Activated T-helper 17 cell treated with anti-CD3 and anti-CD28 coated beads, Interleukin-2, amount 50 U/mL, for 72 hours (primary cell): ENCODE measurements around the gene RASSF5. TPM values are rescaled to one million over a fixed set of nuclear protein-coding genes. Genes with fewer than 3 reads are reported as not detected.

Experiments
- ATAC-seq: fragments of 150-1000 bp; cut with Tn5 transposase; replicated peaks from 2 replicates; pipeline ENCODE4 v1.10.0; 2021; ENCODE audit warnings: mild to moderate bottlenecking, moderate library complexity
- H3K27ac Mint-ChIP-seq: one replicate; pipeline ENCODE4 v1.8.0; 2022; ENCODE audit warnings: mixed read lengths
- H3K27me3 Mint-ChIP-seq: one replicate; pipeline ENCODE4 v1.8.0; 2022; ENCODE audit warnings: mixed read lengths
- H3K36me3 Mint-ChIP-seq: one replicate; pipeline ENCODE4 v1.8.0; 2022; ENCODE audit warnings: low read depth, mild to moderate bottlenecking, mixed read lengths
- H3K4me1 Mint-ChIP-seq: one replicate; pipeline ENCODE4 v1.8.0; 2022; ENCODE audit warnings: mixed read lengths
- H3K4me3 Mint-ChIP-seq: one replicate; pipeline ENCODE4 v1.8.0; 2022; ENCODE audit warnings: mild to moderate bottlenecking, mixed read lengths
- H3K9me3 Mint-ChIP-seq: one replicate; pipeline ENCODE4 v1.8.0; 2022; ENCODE audit warnings: mixed read lengths
- total RNA-seq, 2 donors: library from RNA; stranded (reverse); gene quantifications; one replicate each; pipeline ENCODE4 v1.2.3, GENCODE V29; 2022

Gene RASSF5
- total RNA-seq, 2 donors from 2014 or later = 162 to 227 TPM

GRCh38 chr1:206510371-206510770 lies 3.0 kb downstream of the RASSF5 start:
- ATAC-seq = no peak
- no peak overlapping the region for H3K27ac Mint-ChIP-seq
- H3K9me3 Mint-ChIP-seq = no peaks in the 10 kb centered on the region
- peaks cover 11% of the 10 kb centered on the region for H3K4me1 Mint-ChIP-seq
- H3K4me3 Mint-ChIP-seq = no peak overlapping the region
- H3K27me3 Mint-ChIP-seq = peaks cover 20% of the 10 kb centered on the region
- H3K36me3 Mint-ChIP-seq = no peaks in the 10 kb centered on the region

- Mint-ChIP-seq H3K36me3 (no peaks in the 10 kb centered on the region), H3K27me3 (peaks cover 20% of the 10 kb centered on the region), H3K4me1 (peaks cover 2% of the 10 kb centered on the region), H3K9me3 (no peaks in the 10 kb centered on the region), H3K27ac (no peak overlapping the region), H3K4me3 (no peak overlapping the region)
- ATAC-seq = no peak
Measured at GRCh38 chr1:206511362-206512057, 4.2 kb downstream of the RASSF5 start.

- Mint-ChIP-seq H3K27ac (no peak overlapping the region), H3K4me1 (no peaks in the 10 kb centered on the region), H3K36me3 (no peaks in the 10 kb centered on the region), H3K4me3 (no peak overlapping the region), H3K9me3 (no peaks in the 10 kb centered on the region), H3K27me3 (peaks cover 20% of the 10 kb centered on the region)
- no peak for ATAC-seq
Measured at GRCh38 chr1:206512058-206512850, 4.9 kb downstream of the RASSF5 start.

GRCh38 chr1:206512851-206513180 lies 5.5 kb downstream of the RASSF5 start:
- no peaks in the 10 kb centered on the region for H3K36me3 Mint-ChIP-seq
- H3K4me3 Mint-ChIP-seq = no peak overlapping the region
- H3K27me3 Mint-ChIP-seq = peaks cover 20% of the 10 kb centered on the region
- no peak for ATAC-seq
- H3K9me3 Mint-ChIP-seq = no peaks in the 10 kb centered on the region
- H3K27ac Mint-ChIP-seq = no peak overlapping the region
- H3K4me1 Mint-ChIP-seq = no peaks in the 10 kb centered on the region

- no peaks in the 10 kb centered on the region for H3K9me3 Mint-ChIP-seq
- no peak overlapping the region for H3K4me3 Mint-ChIP-seq
- H3K27me3 Mint-ChIP-seq = peaks cover 17% of the 10 kb centered on the region
- H3K36me3 Mint-ChIP-seq = no peaks in the 10 kb centered on the region
- no peaks in the 10 kb centered on the region for H3K4me1 Mint-ChIP-seq
- H3K27ac Mint-ChIP-seq = no peak overlapping the region
- ATAC-seq = no peak
Measured at GRCh38 chr1:206513312-206514111, 6.2 kb downstream of the RASSF5 start.

GRCh38 chr1:206514813-206515387 lies 7.6 kb downstream of the RASSF5 start:
- no peak for ATAC-seq

GRCh38 chr1:206516728-206516990 lies 9.3 kb downstream of the RASSF5 start:
- H3K4me3 Mint-ChIP-seq = no peak overlapping the region
- H3K27ac Mint-ChIP-seq = no peak overlapping the region
- no peaks in the 10 kb centered on the region for H3K4me1 Mint-ChIP-seq
- H3K36me3 Mint-ChIP-seq = no peaks in the 10 kb centered on the region
- ATAC-seq = no peak
- no peaks in the 10 kb centered on the region for H3K9me3 Mint-ChIP-seq
- no peaks in the 10 kb centered on the region for H3K27me3 Mint-ChIP-seq

More at GRCh38 chr1:206514813-206515387, 7.6 kb downstream of the RASSF5 start:
- H3K4me3 Mint-ChIP-seq = no peak overlapping the region
- H3K9me3 Mint-ChIP-seq = no peaks in the 10 kb centered on the region
- no peak overlapping the region for H3K27ac Mint-ChIP-seq
- no peaks in the 10 kb centered on the region for H3K36me3 Mint-ChIP-seq
- no peaks in the 10 kb centered on the region for H3K4me1 Mint-ChIP-seq
- peaks cover 3% of the 10 kb centered on the region for H3K27me3 Mint-ChIP-seq

- H3K9me3 Mint-ChIP-seq = no peaks in the 10 kb centered on the region
- H3K4me3 Mint-ChIP-seq = no peak overlapping the region
- no peaks in the 10 kb centered on the region for H3K27me3 Mint-ChIP-seq
- no peaks in the 10 kb centered on the region for H3K4me1 Mint-ChIP-seq
- ATAC-seq = no peak
- H3K36me3 Mint-ChIP-seq = no peaks in the 10 kb centered on the region
- no peak overlapping the region for H3K27ac Mint-ChIP-seq
Measured at GRCh38 chr1:206517784-206518183, 10.5 kb downstream of the RASSF5 start.

GRCh38 chr1:206518206-206518605 lies 10.9 kb downstream of the RASSF5 start:
- Mint-ChIP-seq H3K4me1 (no peaks in the 10 kb centered on the region), H3K36me3 (no peaks in the 10 kb centered on the region), H3K9me3 (no peaks in the 10 kb centered on the region), H3K27me3 (no peaks in the 10 kb centered on the region), H3K4me3 (no peak overlapping the region), H3K27ac (no peak overlapping the region)
- no peak for ATAC-seq

GRCh38 chr1:206518743-206519142 lies 11.4 kb downstream of the RASSF5 start:
- H3K4me3 Mint-ChIP-seq = no peak overlapping the region
- no peaks in the 10 kb centered on the region for H3K36me3 Mint-ChIP-seq
- H3K9me3 Mint-ChIP-seq = no peaks in the 10 kb centered on the region
- no peak for ATAC-seq
- no peaks in the 10 kb centered on the region for H3K27me3 Mint-ChIP-seq
- H3K4me1 Mint-ChIP-seq = no peaks in the 10 kb centered on the region
- no peak overlapping the region for H3K27ac Mint-ChIP-seq

GRCh38 chr1:206521127-206521526 lies 13.8 kb downstream of the RASSF5 start:
- no peak overlapping the region for H3K4me3 Mint-ChIP-seq
- no peaks in the 10 kb centered on the region for H3K4me1 Mint-ChIP-seq
- H3K27me3 Mint-ChIP-seq = no peaks in the 10 kb centered on the region
- no peak for ATAC-seq
- no peak overlapping the region for H3K27ac Mint-ChIP-seq
- no peaks in the 10 kb centered on the region for H3K9me3 Mint-ChIP-seq
- no peaks in the 10 kb centered on the region for H3K36me3 Mint-ChIP-seq

- Mint-ChIP-seq H3K27me3 (no peaks in the 10 kb centered on the region), H3K4me3 (no peak overlapping the region), H3K4me1 (no peaks in the 10 kb centered on the region), H3K36me3 (no peaks in the 10 kb centered on the region), H3K9me3 (no peaks in the 10 kb centered on the region), H3K27ac (no peak overlapping the region)
- no peak for ATAC-seq
Measured at GRCh38 chr1:206521694-206522402, 14.5 kb downstream of the RASSF5 start.

- Mint-ChIP-seq H3K27ac (no peak overlapping the region), H3K9me3 (no peaks in the 10 kb centered on the region)
- peak; percentile 24 for ATAC-seq
Measured at GRCh38 chr1:206524739-206525364, 17.5 kb downstream of the RASSF5 start.

More at GRCh38 chr1:206524739-206525364, 17.5 kb downstream of the RASSF5 start:
- H3K4me3 Mint-ChIP-seq = no peak overlapping the region
- H3K4me1 Mint-ChIP-seq = no peaks in the 10 kb centered on the region
- no peaks in the 10 kb centered on the region for H3K36me3 Mint-ChIP-seq
- H3K27me3 Mint-ChIP-seq = no peaks in the 10 kb centered on the region
